CD4-positive, alpha-beta T cell treated with Interleukin-12 subunit alpha and Interleukin-12 subunit beta, for 1 hour (primary cell): ENCODE results near the gene SETX.

ENCODE experiments used
- DNase-seq: peaks from one replicate; pipeline ENCODE4 v3.0.0-alpha.2; 2020

Gene SETX

GRCh38 chr9:132238026-132238972, 116.5 kb downstream of the SETX start:
- DNase-seq: no peak

GRCh38 chr9:132237481-132237880, 117.3 kb downstream of the SETX start:
- no peak for DNase-seq

DNA sequence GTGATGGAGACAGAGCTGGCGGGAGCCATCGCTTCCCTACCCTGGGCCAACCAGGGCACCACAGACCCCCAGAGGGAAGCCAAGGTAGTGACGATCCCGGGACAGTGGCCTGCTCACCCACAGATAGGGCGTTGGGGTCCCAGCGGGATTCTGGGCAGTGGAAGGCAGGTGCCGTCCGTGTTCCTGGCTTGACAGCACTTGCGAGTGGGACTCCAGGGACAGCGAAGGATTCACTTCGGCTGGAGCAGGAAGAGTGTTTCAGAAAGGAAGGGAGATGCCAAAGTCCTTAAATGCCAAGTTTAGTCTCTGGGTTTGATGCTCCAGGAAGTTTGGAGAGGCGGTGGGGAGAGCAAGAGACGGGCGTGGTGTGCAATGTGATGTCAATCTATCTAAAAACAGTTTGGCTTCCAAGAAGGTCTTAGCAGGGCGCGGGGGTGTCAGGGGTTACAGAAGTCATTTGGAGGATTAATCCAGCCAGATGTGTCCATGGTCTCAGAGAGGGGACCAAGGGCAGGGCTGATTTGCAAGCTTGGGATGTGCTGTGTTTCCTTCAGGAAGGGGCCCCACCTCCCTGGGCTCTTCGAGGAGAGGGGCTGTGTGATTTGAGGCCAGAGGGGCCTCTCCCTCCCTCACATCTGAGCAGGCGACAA, 118.0 kb downstream of the SETX start:
- DNase-seq: no peak

DNA sequence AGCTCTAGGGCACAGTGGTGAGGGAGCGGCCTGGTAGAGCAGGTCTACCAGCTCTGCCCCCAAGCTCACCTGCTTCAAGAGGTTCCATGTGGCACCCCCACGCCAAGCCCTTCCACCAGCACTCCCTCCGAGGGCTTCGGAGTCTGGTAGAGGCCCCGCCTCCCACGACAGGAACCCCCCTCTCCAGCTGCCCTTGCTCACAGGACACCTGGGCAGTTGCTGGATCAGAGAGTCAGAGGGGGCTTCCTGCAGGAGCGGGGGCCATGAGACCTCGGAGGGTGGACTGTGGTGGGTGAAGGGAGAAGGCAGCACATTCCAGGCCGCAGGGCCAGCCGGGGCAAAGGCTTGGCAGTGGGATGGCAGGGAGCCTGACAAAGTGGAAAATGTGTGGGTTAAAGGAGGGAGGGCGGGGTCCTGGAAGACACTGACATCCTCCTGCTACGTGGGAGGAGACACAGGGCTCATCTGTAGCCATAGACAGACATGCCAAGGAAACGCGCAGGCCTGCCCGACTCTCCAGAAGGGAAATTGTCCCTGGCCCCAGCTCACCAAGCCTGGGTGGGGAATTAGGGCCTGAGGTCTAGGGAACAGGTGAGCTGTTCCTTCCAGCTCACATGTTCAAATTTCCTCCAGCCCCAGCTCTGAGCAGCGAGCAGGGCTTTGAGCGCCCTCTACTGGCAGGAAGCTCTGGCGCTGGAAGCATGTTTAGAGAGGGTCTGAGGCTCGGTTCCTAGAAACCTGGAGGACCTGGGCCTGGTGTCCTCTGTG, 118.7 kb downstream of the SETX start:
- peak; percentile 82 for DNase-seq

GRCh38 chr9:132235125-132235524, 119.7 kb downstream of the SETX start:
- no peak for DNase-seq

GRCh38 chr9:132234535-132234934, 120.3 kb downstream of the SETX start:
- no peak for DNase-seq

DNA sequence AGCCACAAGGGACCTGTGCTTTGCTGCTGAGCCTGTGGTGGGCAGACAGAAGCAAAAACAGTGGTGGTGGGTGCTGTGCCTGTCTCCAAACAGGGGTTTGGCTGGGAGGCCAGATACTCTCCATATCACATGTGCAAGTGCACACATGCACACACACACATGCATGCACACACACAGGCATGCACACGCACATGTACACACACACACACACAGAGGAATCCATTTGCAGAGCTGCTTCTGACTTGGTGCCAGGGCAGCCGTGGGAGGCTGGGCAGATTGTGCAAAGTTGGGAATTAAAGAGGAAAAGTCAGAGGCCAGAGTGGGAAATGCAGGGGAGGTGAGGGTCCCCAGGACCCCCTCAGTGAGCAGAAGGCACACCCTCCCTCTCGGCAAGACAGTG, 121.6 kb downstream of the SETX start:
- no peak for DNase-seq

DNA sequence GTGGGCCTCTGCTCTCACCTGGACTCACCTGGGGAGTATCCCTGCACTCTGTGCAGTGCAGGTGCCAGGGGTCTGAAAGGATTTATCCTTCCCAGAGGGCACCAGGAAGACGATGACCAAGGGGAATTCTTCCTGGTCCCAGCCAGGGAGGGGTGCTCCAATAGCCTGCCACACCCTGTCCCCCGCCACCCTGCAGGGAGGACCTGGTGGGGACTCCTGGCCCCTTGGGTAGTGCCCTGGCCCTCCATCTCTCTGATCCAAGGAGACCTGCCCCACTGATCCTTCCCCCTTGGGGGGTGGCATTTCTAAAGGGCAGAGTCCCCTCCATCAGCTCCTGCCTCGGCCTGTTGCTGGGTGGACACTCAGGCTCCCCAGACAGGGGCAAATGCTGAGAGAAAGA, 122.3 kb downstream of the SETX start:
- DNase-seq: no peak

DNA sequence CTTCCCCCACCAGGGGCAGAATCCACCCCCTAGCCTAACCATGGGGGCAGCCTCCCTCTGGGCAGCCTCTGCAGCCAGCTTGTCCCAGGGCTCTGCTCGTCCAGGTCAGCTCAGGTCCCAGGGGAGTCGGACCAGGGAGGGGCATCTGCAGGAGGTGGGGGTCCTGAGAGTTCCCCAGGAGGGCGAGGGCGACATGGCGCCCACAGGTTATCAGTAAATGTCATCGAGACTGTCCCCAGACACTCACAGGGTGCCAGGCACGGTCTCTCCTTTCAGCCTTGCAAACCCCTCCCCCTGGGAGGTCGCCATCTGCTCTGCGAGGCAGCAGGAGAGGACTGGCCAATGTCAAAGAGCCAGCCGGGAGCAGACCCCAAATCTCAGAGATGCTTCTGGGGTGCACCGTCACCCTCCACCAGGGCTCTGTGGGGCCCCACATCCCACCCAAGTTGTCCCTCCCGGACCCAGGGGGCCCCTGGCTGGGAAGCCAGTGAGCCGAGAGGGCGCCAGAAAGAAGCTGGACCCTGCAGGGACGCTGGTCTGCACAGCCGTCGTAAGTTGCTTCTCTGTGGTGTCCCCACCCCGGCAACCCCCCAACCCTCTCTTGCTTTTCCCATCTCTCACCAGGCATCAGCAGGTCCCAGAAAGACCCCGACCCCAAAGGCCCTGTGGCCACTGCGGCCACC, 123.6 kb downstream of the SETX start:
- no peak for DNase-seq

DNA sequence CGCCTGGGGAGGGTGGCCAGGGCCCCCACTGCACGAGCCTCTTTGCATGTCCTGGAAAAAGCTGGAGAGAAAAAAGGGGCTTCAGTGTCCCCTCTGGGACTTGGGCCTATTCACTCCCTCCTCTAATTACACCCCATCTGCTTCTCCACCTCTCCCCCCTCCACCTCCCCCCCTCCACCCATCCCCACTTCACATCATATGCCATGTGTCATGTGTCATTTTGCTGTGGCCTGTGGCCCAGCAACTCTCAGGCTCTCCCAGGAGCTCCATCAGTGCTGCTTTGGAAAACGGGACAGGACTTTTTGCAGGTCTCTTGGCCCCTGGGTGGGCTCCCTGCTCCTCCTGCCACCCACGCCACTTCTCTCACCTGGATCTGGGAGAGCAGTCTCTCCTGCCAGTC, 124.2 kb downstream of the SETX start:
- DNase-seq: no peak

GRCh38 chr9:132228062-132228461, 126.7 kb downstream of the SETX start:
- no peak for DNase-seq

- no peak for DNase-seq
These were observed 128.0 kb downstream of the SETX start for GRCh38 chr9:132226571-132227430.

GRCh38 chr9:132224645-132225044, 130.1 kb downstream of the SETX start:
- DNase-seq: no peak

GRCh38 chr9:132221941-132222340, 132.8 kb downstream of the SETX start:
- no peak for DNase-seq

- no peak for DNase-seq
These were observed 136.6 kb downstream of the SETX start for GRCh38 chr9:132218208-132218607.

DNA sequence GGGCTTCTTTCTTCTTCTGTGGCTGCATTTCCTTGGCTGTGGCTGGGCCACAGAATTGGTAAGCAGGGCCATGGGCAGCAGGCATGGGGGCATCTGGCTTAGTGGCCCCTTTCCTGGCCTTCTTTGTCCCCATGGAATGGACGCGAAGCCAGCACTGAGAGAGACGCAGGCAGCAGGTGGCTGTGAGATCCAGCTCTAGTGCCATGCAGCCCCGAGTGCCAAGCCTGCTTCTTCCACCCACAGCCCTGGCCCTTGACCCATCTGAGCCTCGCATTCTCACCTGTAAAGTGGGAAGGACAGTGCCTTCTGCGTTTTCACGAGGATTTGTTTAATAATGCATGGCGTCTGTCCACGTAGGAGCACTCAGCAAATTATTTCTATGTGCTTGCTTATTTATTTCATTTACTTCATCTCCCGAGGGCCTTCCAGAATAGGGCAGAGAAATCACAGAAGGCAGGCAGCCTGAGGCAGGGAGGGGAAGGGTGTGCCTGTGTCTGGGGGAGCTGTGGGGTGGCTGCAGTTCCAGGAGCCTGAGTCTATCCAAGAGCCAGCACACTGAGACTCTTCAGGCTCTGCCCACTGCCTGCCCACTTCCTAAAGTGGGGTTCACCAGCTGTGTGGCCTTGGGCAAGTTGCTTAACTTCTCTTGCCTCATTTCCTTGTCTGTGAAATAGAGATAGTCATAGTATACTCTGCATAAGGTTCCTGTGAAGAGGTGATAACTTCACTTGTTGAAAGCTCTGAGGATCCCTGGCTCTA, 137.7 kb downstream of the SETX start:
- DNase-seq: no peak

- no peak for DNase-seq
These were observed 140.7 kb downstream of the SETX start for GRCh38 chr9:132214027-132214622.

DNA sequence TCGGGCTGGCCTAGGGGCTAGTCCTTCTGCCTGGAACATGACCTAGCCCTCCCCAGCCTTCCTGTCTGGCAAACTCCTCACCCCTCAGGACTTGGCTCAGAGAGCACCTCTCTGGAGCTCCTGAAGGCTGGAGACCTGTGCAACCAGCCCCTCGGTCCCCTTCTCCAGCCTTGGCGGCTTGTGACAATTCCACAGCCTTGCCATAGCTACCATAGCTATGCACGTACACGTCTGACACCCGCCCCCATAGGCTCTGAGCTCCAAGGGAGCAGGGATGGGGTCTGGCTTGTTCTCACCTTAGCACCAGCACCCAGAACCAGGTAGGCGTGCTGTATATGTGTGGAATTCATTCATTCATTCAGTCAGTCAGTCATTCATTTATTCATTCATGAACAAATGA, 143.2 kb downstream of the SETX start:
- DNase-seq: no peak
